Osteocyte (in vitro differentiated cells): ENCODE data around the gene NOC4L. TPM values are rescaled to one million over a fixed set of nuclear protein-coding genes. Genes with fewer than 3 reads are reported as not detected.

Experiments
- DNase-seq: peaks from one replicate; pipeline ENCODE4 v3.0.0; 2021; ENCODE audit warnings: mixed read lengths; ENCODE audit not compliant: unreplicated experiment; ENCODE audit errors: extremely low spot score
- H3K27ac Mint-ChIP-seq: one replicate; pipeline ENCODE4 v1.8.0; 2021; ENCODE audit warnings: mild to moderate bottlenecking, mixed read lengths; ENCODE audit not compliant: unreplicated experiment
- H3K27me3 Mint-ChIP-seq: one replicate; pipeline ENCODE4 v1.8.0; 2021; ENCODE audit warnings: mixed read lengths; ENCODE audit not compliant: unreplicated experiment
- H3K36me3 Mint-ChIP-seq: one replicate; pipeline ENCODE4 v1.8.0; 2021; ENCODE audit warnings: mixed read lengths; ENCODE audit not compliant: unreplicated experiment
- H3K4me1 Mint-ChIP-seq: one replicate; pipeline ENCODE4 v1.8.0; 2021; ENCODE audit warnings: mixed read lengths; ENCODE audit not compliant: unreplicated experiment
- H3K4me3 Mint-ChIP-seq: one replicate; pipeline ENCODE4 v1.8.0; 2021; ENCODE audit warnings: mild to moderate bottlenecking, moderate library complexity, mixed read lengths; ENCODE audit not compliant: unreplicated experiment
- H3K9me3 Mint-ChIP-seq: one replicate; pipeline ENCODE4 v1.8.0; 2021; ENCODE audit warnings: mixed read lengths; ENCODE audit not compliant: unreplicated experiment
- CTCF ChIP-seq: fragments of 200-600 bp; sonication (generic); IDR thresholded peaks from 2 replicates; pipeline ENCODE4 v1.5.0; 2021; ENCODE audit warnings: antibody characterized with exemption, mild to moderate bottlenecking, moderate library complexity
- total RNA-seq: library from RNA; stranded (reverse); gene quantifications from 2 replicates; pipeline ENCODE4 v1.2.1, GENCODE V29; 2021

Gene NOC4L
- total RNA-seq, 1 donor from 2014 or later: 21.4 TPM

GRCh38 chr12:132115500-132115899 lies 28.8 kb upstream of the NOC4L start:
- Mint-ChIP-seq H3K4me1 (no peaks in the 10 kb centered on the region), H3K36me3 (peaks cover 31% of the 10 kb centered on the region), H3K9me3 (no peaks in the 10 kb centered on the region), H3K27me3 (no peaks in the 10 kb centered on the region), H3K4me3 (no peak overlapping the region), H3K27ac (no peak overlapping the region)
- no peak for DNase-seq
- no peak for TF ChIP-seq CTCF

- Mint-ChIP-seq H3K36me3 (peaks cover 27% of the 10 kb centered on the region), H3K27ac (no peak overlapping the region), H3K4me1 (no peaks in the 10 kb centered on the region), H3K4me3 (no peak overlapping the region), H3K27me3 (no peaks in the 10 kb centered on the region), H3K9me3 (no peaks in the 10 kb centered on the region)
- no peak for DNase-seq
- no peak for TF ChIP-seq CTCF
Measured at GRCh38 chr12:132116709-132117557, 27.3 kb upstream of the NOC4L start.

- no peak for DNase-seq
- peaks cover 29% of the 10 kb centered on the region for H3K36me3 Mint-ChIP-seq
- H3K9me3 Mint-ChIP-seq: no peaks in the 10 kb centered on the region
- H3K4me3 Mint-ChIP-seq: no peak overlapping the region
- H3K4me1 Mint-ChIP-seq: no peaks in the 10 kb centered on the region
- H3K27me3 Mint-ChIP-seq: no peaks in the 10 kb centered on the region
- H3K27ac Mint-ChIP-seq: no peak overlapping the region
- no peak for TF ChIP-seq CTCF
Measured at GRCh38 chr12:132117558-132117875, 26.7 kb upstream of the NOC4L start.

- TF ChIP-seq CTCF: no peak
- no peak for DNase-seq
- H3K4me1 Mint-ChIP-seq: no peaks in the 10 kb centered on the region
- H3K4me3 Mint-ChIP-seq: no peak overlapping the region
- H3K36me3 Mint-ChIP-seq: peaks cover 26% of the 10 kb centered on the region
- no peak overlapping the region for H3K27ac Mint-ChIP-seq
- no peaks in the 10 kb centered on the region for H3K9me3 Mint-ChIP-seq
- H3K27me3 Mint-ChIP-seq: no peaks in the 10 kb centered on the region
Measured at GRCh38 chr12:132118876-132119275, 25.4 kb upstream of the NOC4L start.

DNA sequence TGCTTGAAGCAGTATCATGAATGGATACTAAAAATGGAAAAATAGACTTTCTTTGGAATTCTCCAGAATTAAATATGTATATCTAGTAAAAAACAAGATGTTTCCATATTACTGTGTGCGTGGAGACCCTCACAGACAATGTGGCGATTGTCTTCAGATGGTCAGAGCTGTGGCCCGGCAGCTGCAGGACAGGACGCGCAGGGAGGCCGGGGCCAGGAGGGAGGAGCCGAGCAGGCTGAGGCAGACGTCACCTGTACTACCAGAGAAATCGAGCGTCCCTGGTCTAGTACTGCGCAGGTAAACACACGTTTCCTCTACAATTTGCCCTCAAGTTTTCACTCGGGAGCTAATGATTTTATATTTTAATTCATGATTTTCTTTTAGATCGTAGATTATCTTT lies 23.0 kb upstream of the NOC4L start:
- H3K36me3 Mint-ChIP-seq: peaks cover 32% of the 10 kb centered on the region
- H3K9me3 Mint-ChIP-seq: no peaks in the 10 kb centered on the region
- no peak for TF ChIP-seq CTCF
- H3K27ac Mint-ChIP-seq: no peak overlapping the region
- no peaks in the 10 kb centered on the region for H3K4me1 Mint-ChIP-seq
- DNase-seq: no peak
- H3K27me3 Mint-ChIP-seq: no peaks in the 10 kb centered on the region
- H3K4me3 Mint-ChIP-seq: no peak overlapping the region
